Hepatocyte (in vitro differentiated cells): ENCODE measurements around the gene TGFB1I1. TPM values are rescaled to one million over a fixed set of nuclear protein-coding genes. Genes with fewer than 3 reads are reported as not detected.

Experiments
- DNase-seq: peaks from one replicate; pipeline ENCODE4 v3.0.0-alpha.2; 2016; ENCODE audit warnings: low spot score
- H2AFZ ChIP-seq: fragments of 200-600 bp; sonication (generic); 2 replicates; pipeline ENCODE4 v1.6.0; 2016; ENCODE audit warnings: antibody characterized with exemption, mild to moderate bottlenecking
- H3K27ac ChIP-seq: fragments of 200-600 bp; sonication (generic); 2 replicates; pipeline ENCODE4 v1.5.1; 2016; ENCODE audit warnings: mild to moderate bottlenecking
- H3K27me3 ChIP-seq: fragments of 200-600 bp; sonication (generic); 2 replicates; pipeline ENCODE4 v1.6.1; 2016
- H3K36me3 ChIP-seq: fragments of 200-600 bp; sonication (generic); replicated peaks from 2 replicates; pipeline ENCODE4 v1.5.1; 2016; ENCODE audit warnings: low read depth; ENCODE audit not compliant: insufficient read depth
- H3K4me1 ChIP-seq: fragments of 200-600 bp; sonication (generic); 2 replicates; pipeline ENCODE4 v1.5.1; 2016; ENCODE audit warnings: mild to moderate bottlenecking, moderate library complexity; ENCODE audit not compliant: insufficient read depth
- H3K4me2 ChIP-seq: fragments of 200-600 bp; sonication (generic); 2 replicates; pipeline ENCODE4 v1.6.0; 2016
- H3K4me3 ChIP-seq: fragments of 200-600 bp; sonication (generic); 2 replicates; pipeline ENCODE4 v1.5.1; 2016; ENCODE audit warnings: mild to moderate bottlenecking
- H3K79me2 ChIP-seq: fragments of 200-600 bp; sonication (generic); 2 replicates; pipeline ENCODE4 v1.6.0; 2017; ENCODE audit warnings: mild to moderate bottlenecking
- H3K9me2 ChIP-seq: fragments of 200-600 bp; sonication (generic); replicated peaks from 2 replicates; pipeline ENCODE4 v1.6.0; 2017; ENCODE audit warnings: mild to moderate bottlenecking; ENCODE audit not compliant: insufficient read depth
- H3K9me3 ChIP-seq: fragments of 200-600 bp; sonication (generic); 2 replicates; pipeline ENCODE4 v1.5.1; 2016; ENCODE audit warnings: low read depth, mild to moderate bottlenecking
- H4K20me1 ChIP-seq: fragments of 200-600 bp; sonication (generic); 2 replicates; pipeline ENCODE4 v1.6.0; 2016; ENCODE audit warnings: mild to moderate bottlenecking; ENCODE audit not compliant: insufficient read depth, poor library complexity, severe bottlenecking
- CTCF ChIP-seq: fragments of 200-600 bp; sonication (generic); IDR thresholded peaks from 2 replicates; pipeline ENCODE4 v1.5.1; 2016; ENCODE audit warnings: antibody characterized with exemption, mild to moderate bottlenecking; ENCODE audit not compliant: poor library complexity
- EZH2 ChIP-seq: fragments of 200-600 bp; sonication (generic); IDR thresholded peaks from 2 replicates; pipeline ENCODE4 v1.6.1; 2016; ENCODE audit warnings: antibody characterized with exemption, mild to moderate bottlenecking, borderline replicate concordance
- EZH2phosphoT487 ChIP-seq: fragments of 200-600 bp; sonication (generic); IDR thresholded peaks from one replicate; pipeline ENCODE4 v1.6.1; 2018; ENCODE audit warnings: antibody characterized with exemption, mild to moderate bottlenecking, low read depth, moderate library complexity; ENCODE audit not compliant: unreplicated experiment, severe bottlenecking
- WGBS: methylation state at CpG from one replicate; pipeline ENCODE4 v1.1.6; 2016; ENCODE audit warnings: low lambda C conversion rate; ENCODE audit errors: missing lambda C conversion rate; 5-methylcytosine and 5-hydroxymethylcytosine counted together
- polyA plus RNA-seq: library from polyadenylated mRNA; unstranded; fragments of >200 nt; fragmentation: Nextera tagmentation; extraction: Ambion mirVana; gene quantifications from 2 replicates; pipeline ENCODE4 v1.2.1, GENCODE V29; 2016
- total RNA-seq: library from RNA; depleted of rRNA; stranded (reverse); fragments of >200 nt; gene quantifications from 2 replicates; pipeline ENCODE4 v1.2.3, GENCODE V29; 2014

Gene TGFB1I1
- total and polyA plus RNA-seq, 2 experiments from 2014 or later: 15.7 to 34.8 TPM

GRCh38 chr16:31427441-31428278 is 44.3 kb upstream of the TGFB1I1 start:
- DNase-seq: peak; percentile 11
- Histone ChIP-seq H3K4me3 (no peak overlapping the region), H2AFZ (no peak overlapping the region), H3K4me2 (peak overlapping the region; percentile 33), H3K4me1 (peaks cover 15% of the 10 kb centered on the region), H3K79me2 (no peaks in the 10 kb centered on the region), H3K9me3 (no peaks in the 10 kb centered on the region), H3K36me3 (no peaks in the 10 kb centered on the region), H3K27ac (no peak overlapping the region), H3K27me3 (peaks cover 3% of the 10 kb centered on the region), H4K20me1 (no peaks in the 10 kb centered on the region), H3K9me2 (no peaks in the 10 kb centered on the region)
- 72% methylated on average over 40 of the region's 83 CpGs for WGBS
- TF ChIP-seq EZH2phosphoT487 (no peak), CTCF (no peak), EZH2 (no peak)

- Histone ChIP-seq H4K20me1 (no peaks in the 10 kb centered on the region), H3K27ac (no peak within 1 kb of the TSS)
- DNase-seq: no peak
These were observed 43.7 kb upstream of the TGFB1I1 start, which contains the start of gene COX6A2 for GRCh38 chr16:31428279-31428597. Gene COX6A2, minus strand, starts transcription at chr16:31428360. Its CDS starts 35 bp downstream, at chr16:31428325.

GRCh38 chr16:31428638-31429247 is 43.2 kb upstream of the TGFB1I1 start:
- no peak for DNase-seq
- H2AFZ ChIP-seq: no peak overlapping the region
- peaks cover 15% of the 10 kb centered on the region for H3K4me1 ChIP-seq
- no peaks in the 10 kb centered on the region for H3K79me2 ChIP-seq
- H3K27me3 ChIP-seq: no peaks in the 10 kb centered on the region
- H3K4me2 ChIP-seq: peak overlapping the region; percentile 49
- WGBS: 79% methylated on average over 7 of the region's 7 CpGs
- H3K36me3 ChIP-seq: no peaks in the 10 kb centered on the region
- H3K4me3 ChIP-seq: no peak overlapping the region
- TF ChIP-seq EZH2phosphoT487 (no peak), EZH2 (no peak), CTCF (no peak)
- no peaks in the 10 kb centered on the region for H4K20me1 ChIP-seq
- no peaks in the 10 kb centered on the region for H3K9me3 ChIP-seq
- no peaks in the 10 kb centered on the region for H3K9me2 ChIP-seq
- no peak overlapping the region for H3K27ac ChIP-seq

More at GRCh38 chr16:31428279-31428597, 43.7 kb upstream of the TGFB1I1 start, which contains the start of gene COX6A2:
- Histone ChIP-seq H3K79me2 (no peaks in the 10 kb centered on the region), H3K4me1 (peaks cover 15% of the 10 kb centered on the region), H3K4me3 (no peak within 1 kb of the TSS), H3K36me3 (no peaks in the 10 kb centered on the region), H3K4me2 (peak within 1 kb of the TSS; percentile 49), H2AFZ (no peak within 1 kb of the TSS), H3K9me3 (no peaks in the 10 kb centered on the region), H3K9me2 (no peaks in the 10 kb centered on the region), H3K27me3 (no peaks in the 10 kb centered on the region)
- WGBS: 72% methylated on average over 7 of the region's 7 CpGs
- no peak for TF ChIP-seq EZH2phosphoT487
- no peak for TF ChIP-seq EZH2
- no peak for TF ChIP-seq CTCF
